Measurements from ENCODE around the gene SPDYE1.
"Not testable (repeated sequence)": the region's sequence is repeated elsewhere in the genome, so short reads cannot be mapped to it uniquely, and the experiment has no call there.

Gene SPDYE1

DNA sequence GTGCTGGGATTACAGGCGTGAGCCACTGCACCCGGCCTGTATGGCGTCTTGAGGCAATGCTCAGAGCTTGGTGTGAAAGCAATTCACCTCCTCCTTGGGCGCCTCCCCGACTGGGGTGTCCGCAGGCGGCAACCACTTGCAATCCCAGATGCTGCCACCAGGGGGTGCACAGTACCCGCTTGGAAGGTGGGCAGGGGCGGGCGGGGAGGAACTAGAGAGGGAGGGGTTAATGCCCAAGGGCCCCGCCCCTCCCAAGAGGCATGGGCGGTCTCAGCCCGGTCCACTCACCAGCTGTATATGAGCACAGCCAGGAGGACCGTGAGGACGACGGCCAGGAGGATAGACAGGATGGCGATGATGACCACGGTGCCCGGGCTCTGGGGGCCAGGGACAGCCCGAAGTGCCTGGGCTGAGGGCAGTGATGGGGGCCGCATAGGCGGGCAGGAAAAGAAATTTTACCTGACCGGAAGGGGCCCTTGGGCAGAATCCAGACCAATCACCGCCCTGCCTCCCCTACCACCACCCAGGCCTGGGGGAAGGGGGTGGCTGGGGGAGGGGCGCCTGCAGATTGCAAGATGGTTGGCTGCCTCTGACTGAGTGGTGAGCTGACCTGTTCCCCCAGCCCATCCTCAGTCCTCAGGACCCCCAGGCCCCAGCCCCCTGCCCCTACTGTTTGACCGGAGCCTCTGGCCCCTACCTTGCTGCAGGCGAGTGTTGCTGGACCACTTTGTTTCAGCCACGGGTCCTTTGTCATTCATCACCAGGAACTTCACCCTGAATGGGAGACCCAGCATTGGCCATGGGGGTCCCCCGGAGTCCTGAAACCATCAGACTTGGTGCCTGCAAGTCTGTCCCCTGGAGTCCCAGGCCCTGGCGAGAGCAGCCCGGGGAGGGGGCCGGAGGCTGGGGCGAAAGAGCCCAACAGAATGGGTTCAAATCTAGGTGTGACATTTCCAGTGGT, 11.5 kb upstream of the SPDYE1 start:
- not testable (repeated sequence) for H3K27ac ChIP-seq (replicated peaks; ENCODE audit: low read length); H2BK120ac ChIP-seq (ENCODE audit: low read depth, low read length); H2AK5ac ChIP-seq (ENCODE audit: low read depth, low read length); H3K27me3 ChIP-seq (ENCODE audit: control insufficient read depth in 3 of 3, insufficient read depth in 3 of 3, low read depth in 1 of 3, low read length in 3 of 3); H3K4ac ChIP-seq (ENCODE audit: low read length); H4K91ac ChIP-seq (ENCODE audit: low read depth, low read length, poor library complexity); H3K14ac ChIP-seq (ENCODE audit: low read length); H3K36me3 ChIP-seq (replicated peaks in 1 of 2; ENCODE audit: control insufficient read depth in 2 of 2, insufficient read depth in 2 of 2, low read length in 2 of 2); H2BK15ac ChIP-seq (ENCODE audit: low read length); H3K4me1 ChIP-seq (ENCODE audit: control insufficient read depth in 2 of 2, insufficient read depth in 1 of 2, low read depth in 1 of 2, low read length in 2 of 2); H2BK12ac ChIP-seq (ENCODE audit: low read length); H2BK5ac ChIP-seq (ENCODE audit: low read length); H3K9me3 ChIP-seq (replicated peaks in 1 of 2; ENCODE audit: control insufficient read depth in 2 of 2, insufficient read depth in 1 of 2, low read depth in 1 of 2, low read length in 2 of 2); H3K79me1 ChIP-seq (ENCODE audit: low read depth, low read length); H4K8ac ChIP-seq (ENCODE audit: low read depth, low read length); H3K23ac ChIP-seq (ENCODE audit: low read depth, low read length, poor library complexity); H2AFZ ChIP-seq (ENCODE audit: low read length)
- no CpG with 5 or more reads among the region's 33 CpGs for whole genome bisulfite sequencing, 2 donors (ENCODE audit: extremely low coverage in 2 of 2, insufficient read length in 2 of 2, insufficient replicate concordance in 1 of 2)
- H3K18ac ChIP-seq (ENCODE audit: low read length) = peak overlapping the region; percentile 71
- peak overlapping the region; percentile 21 for H3K9ac ChIP-seq (ENCODE audit: low read depth, low read length, poor library complexity)
- H3K4me2 ChIP-seq (ENCODE audit: insufficient read depth, low read length, poor library complexity, severe bottlenecking) = peak overlapping the region; percentile 45
- H3K4me3 ChIP-seq (ENCODE audit: low read length in 2 of 2) = peak overlapping the region in 1 of 2 donors; percentile 74
- DNase-seq (ENCODE audit: low spot score) = peak; percentile 37

DNA sequence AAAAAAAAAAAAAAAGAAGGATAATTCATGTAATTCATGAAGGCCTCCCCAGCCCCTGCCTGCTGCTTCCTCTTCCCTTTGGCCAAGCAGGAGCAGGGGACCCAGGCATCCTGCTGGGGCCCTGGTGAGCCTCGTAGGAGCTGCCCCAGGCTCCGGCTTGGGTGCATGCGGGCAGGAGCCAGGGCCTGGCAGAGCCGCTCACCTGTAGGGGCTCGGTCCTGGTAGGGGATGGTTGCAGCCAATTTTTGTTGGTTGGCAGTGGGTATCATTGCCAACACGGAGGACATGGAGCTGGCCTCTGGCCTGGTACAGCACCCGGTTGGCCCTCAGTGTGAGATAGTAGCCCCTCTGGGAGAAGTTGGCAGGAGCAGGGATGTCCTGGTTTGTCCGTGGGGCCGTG, 10.2 kb upstream of the SPDYE1 start:
- not testable (repeated sequence) for H3K9me3 ChIP-seq (replicated peaks in 1 of 2; ENCODE audit: control insufficient read depth in 2 of 2, insufficient read depth in 1 of 2, low read depth in 1 of 2, low read length in 2 of 2); H2AFZ ChIP-seq (ENCODE audit: low read length); H3K36me3 ChIP-seq (replicated peaks in 1 of 2; ENCODE audit: control insufficient read depth in 2 of 2, insufficient read depth in 2 of 2, low read length in 2 of 2); H3K18ac ChIP-seq (ENCODE audit: low read length); H2BK120ac ChIP-seq (ENCODE audit: low read depth, low read length); H3K23ac ChIP-seq (ENCODE audit: low read depth, low read length, poor library complexity); H4K91ac ChIP-seq (ENCODE audit: low read depth, low read length, poor library complexity); H3K79me1 ChIP-seq (ENCODE audit: low read depth, low read length); H4K8ac ChIP-seq (ENCODE audit: low read depth, low read length); H3K27me3 ChIP-seq (ENCODE audit: control insufficient read depth in 3 of 3, insufficient read depth in 3 of 3, low read depth in 1 of 3, low read length in 3 of 3); H3K4ac ChIP-seq (ENCODE audit: low read length); H3K27ac ChIP-seq (replicated peaks; ENCODE audit: low read length); H3K14ac ChIP-seq (ENCODE audit: low read length); H2BK12ac ChIP-seq (ENCODE audit: low read length); H2AK5ac ChIP-seq (ENCODE audit: low read depth, low read length); H3K4me3 ChIP-seq (ENCODE audit: low read length in 2 of 2); DNase-seq (ENCODE audit: low spot score); H3K9ac ChIP-seq (ENCODE audit: low read depth, low read length, poor library complexity); H2BK5ac ChIP-seq (ENCODE audit: low read length); H3K4me2 ChIP-seq (ENCODE audit: insufficient read depth, low read length, poor library complexity, severe bottlenecking); H3K4me1 ChIP-seq (ENCODE audit: control insufficient read depth in 2 of 2, insufficient read depth in 1 of 2, low read depth in 1 of 2, low read length in 2 of 2); H2BK15ac ChIP-seq (ENCODE audit: low read length)
- no CpG with 5 or more reads among the region's 9 CpGs for whole genome bisulfite sequencing, 2 donors (ENCODE audit: extremely low coverage in 2 of 2, insufficient read length in 2 of 2, insufficient replicate concordance in 1 of 2)

- not testable (repeated sequence) for H3K27me3 ChIP-seq (ENCODE audit: control insufficient read depth in 3 of 3, insufficient read depth in 3 of 3, low read depth in 1 of 3, low read length in 3 of 3); H3K9me3 ChIP-seq (replicated peaks in 1 of 2; ENCODE audit: control insufficient read depth in 2 of 2, insufficient read depth in 1 of 2, low read depth in 1 of 2, low read length in 2 of 2); H3K4me2 ChIP-seq (ENCODE audit: insufficient read depth, low read length, poor library complexity, severe bottlenecking); H2BK120ac ChIP-seq (ENCODE audit: low read depth, low read length); H2BK12ac ChIP-seq (ENCODE audit: low read length); H3K27ac ChIP-seq (replicated peaks; ENCODE audit: low read length); H3K79me1 ChIP-seq (ENCODE audit: low read depth, low read length); H4K8ac ChIP-seq (ENCODE audit: low read depth, low read length); H3K9ac ChIP-seq (ENCODE audit: low read depth, low read length, poor library complexity); H2BK5ac ChIP-seq (ENCODE audit: low read length); H2BK15ac ChIP-seq (ENCODE audit: low read length); H3K23ac ChIP-seq (ENCODE audit: low read depth, low read length, poor library complexity); H3K36me3 ChIP-seq (replicated peaks in 1 of 2; ENCODE audit: control insufficient read depth in 2 of 2, insufficient read depth in 2 of 2, low read length in 2 of 2); H3K4me1 ChIP-seq (ENCODE audit: control insufficient read depth in 2 of 2, insufficient read depth in 1 of 2, low read depth in 1 of 2, low read length in 2 of 2); H4K91ac ChIP-seq (ENCODE audit: low read depth, low read length, poor library complexity); H3K4ac ChIP-seq (ENCODE audit: low read length); H3K14ac ChIP-seq (ENCODE audit: low read length); H3K18ac ChIP-seq (ENCODE audit: low read length); H2AFZ ChIP-seq (ENCODE audit: low read length); H3K4me3 ChIP-seq (ENCODE audit: low read length in 2 of 2); H2AK5ac ChIP-seq (ENCODE audit: low read depth, low read length); DNase-seq (ENCODE audit: low spot score)
- WGBS, 2 donors (ENCODE audit: extremely low coverage in 2 of 2, insufficient read length in 2 of 2, insufficient replicate concordance in 1 of 2) = no CpG with 5 or more reads among the region's 12 CpGs
These were observed 7.6 kb upstream of the SPDYE1 start for GRCh38 chr7:43990011-43990585.

GRCh38 chr7:43990829-43991228, 6.9 kb upstream of the SPDYE1 start:
- H2BK120ac ChIP-seq (ENCODE audit: low read depth, low read length); H3K23ac ChIP-seq (ENCODE audit: low read depth, low read length, poor library complexity); H3K4me1 ChIP-seq (ENCODE audit: control insufficient read depth in 2 of 2, insufficient read depth in 1 of 2, low read depth in 1 of 2, low read length in 2 of 2); H3K9me3 ChIP-seq (replicated peaks in 1 of 2; ENCODE audit: control insufficient read depth in 2 of 2, insufficient read depth in 1 of 2, low read depth in 1 of 2, low read length in 2 of 2); H3K18ac ChIP-seq (ENCODE audit: low read length); H4K8ac ChIP-seq (ENCODE audit: low read depth, low read length); H3K27me3 ChIP-seq (ENCODE audit: control insufficient read depth in 3 of 3, insufficient read depth in 3 of 3, low read depth in 1 of 3, low read length in 3 of 3); H3K36me3 ChIP-seq (replicated peaks in 1 of 2; ENCODE audit: control insufficient read depth in 2 of 2, insufficient read depth in 2 of 2, low read length in 2 of 2); H2AFZ ChIP-seq (ENCODE audit: low read length); H2BK12ac ChIP-seq (ENCODE audit: low read length); H3K79me1 ChIP-seq (ENCODE audit: low read depth, low read length); H3K9ac ChIP-seq (ENCODE audit: low read depth, low read length, poor library complexity); H2BK15ac ChIP-seq (ENCODE audit: low read length); H3K4me3 ChIP-seq (ENCODE audit: low read length in 2 of 2); H4K91ac ChIP-seq (ENCODE audit: low read depth, low read length, poor library complexity); H2BK5ac ChIP-seq (ENCODE audit: low read length); H2AK5ac ChIP-seq (ENCODE audit: low read depth, low read length); H3K14ac ChIP-seq (ENCODE audit: low read length); H3K4me2 ChIP-seq (ENCODE audit: insufficient read depth, low read length, poor library complexity, severe bottlenecking); H3K27ac ChIP-seq (replicated peaks; ENCODE audit: low read length); DNase-seq (ENCODE audit: low spot score); H3K4ac ChIP-seq (ENCODE audit: low read length): not testable (repeated sequence)
- no CpG with 5 or more reads among the region's 1 CpG for WGBS, 2 donors (ENCODE audit: extremely low coverage in 2 of 2, insufficient read length in 2 of 2, insufficient replicate concordance in 1 of 2)
